Measurements from ENCODE around the gene MAP2K6.

DNA sequence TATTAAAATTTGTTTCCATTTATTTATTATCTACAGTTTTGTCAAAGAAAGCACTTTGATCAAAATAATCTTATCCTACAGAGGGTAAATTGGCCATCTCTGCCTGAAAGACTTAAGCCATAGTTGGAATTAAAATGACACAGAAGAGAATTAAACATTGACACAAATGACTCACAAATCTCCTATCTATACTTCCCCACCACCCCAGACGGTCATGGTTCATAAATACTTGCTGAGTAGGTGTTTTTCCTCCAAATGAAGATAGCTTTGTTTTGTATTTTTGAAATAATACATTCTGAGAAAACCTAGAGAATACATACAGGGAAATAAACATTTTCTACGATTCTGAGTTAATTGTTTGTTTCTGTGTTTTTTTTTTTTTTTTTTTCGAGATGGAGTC, 142.8 kb downstream of the MAP2K6 start:
- no peak for TF ChIP-seq CTCF (IDR thresholded peaks at IDR 0.05; ENCODE audit: borderline replicate concordance, extremely low read depth, low read length, poor library complexity, severe bottlenecking)
- no peak for TF ChIP-seq EZH2 (IDR thresholded peaks at IDR 0.05; ENCODE audit: borderline replicate concordance, low read depth, low read length, severe bottlenecking)
